ENCODE results near the gene TMEM168. TPM values are rescaled to one million over a fixed set of nuclear protein-coding genes. Genes with fewer than 3 reads are reported as not detected.

The TMEM168 gene
- total RNA-seq, 4 donors from 2014 or later, result 13.7 to 22.8 (median 16.4) TPM

DNA sequence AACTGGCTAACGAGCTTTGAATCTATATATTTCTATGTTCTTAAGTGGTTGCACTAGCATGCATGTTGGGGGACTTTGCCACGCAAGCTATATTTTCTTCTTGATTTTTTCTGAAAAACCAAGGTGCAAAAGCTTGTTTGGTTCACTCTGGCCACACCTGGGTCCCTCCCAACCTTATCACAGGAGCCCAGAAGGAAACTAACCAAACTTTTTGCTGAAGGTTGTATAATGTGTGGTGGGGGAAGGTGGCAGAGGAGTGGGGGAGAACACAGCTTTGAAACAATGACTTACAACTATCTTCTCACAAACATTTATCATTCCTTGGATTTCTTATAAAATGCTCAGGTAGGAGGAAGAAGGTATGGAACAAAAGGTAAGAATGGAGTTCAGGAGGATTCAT lies 75.3 kb downstream of the TMEM168 start:
- Histone ChIP-seq H3K4me1 (no peaks in the 10 kb centered on the region), H3K27ac (replicated peaks in 1 of 4) (no peak overlapping the region), H3K4me3 (no peak overlapping the region), H3K9me3 (peaks cover 0 to 21% (median 6%) of the 10 kb centered on the region in 4 donors), H3K36me3 (no peaks in the 10 kb centered on the region), H3K27me3 (no peaks in the 10 kb centered on the region)
- intact Hi-C loops (cut with DNase I), result no loop called here
- 96% methylated on average over 2 of the region's 2 CpGs for WGBS
- TF ChIP-seq POLR2AphosphoS5 (IDR thresholded peaks at IDR 0.05), result no peak
- TF ChIP-seq EP300 (IDR thresholded peaks at IDR 0.05), result no peak
- no peak for TF ChIP-seq POLR2A (IDR thresholded peaks at IDR 0.05; ENCODE audit: low read depth)
- TF ChIP-seq, protein P1, sequence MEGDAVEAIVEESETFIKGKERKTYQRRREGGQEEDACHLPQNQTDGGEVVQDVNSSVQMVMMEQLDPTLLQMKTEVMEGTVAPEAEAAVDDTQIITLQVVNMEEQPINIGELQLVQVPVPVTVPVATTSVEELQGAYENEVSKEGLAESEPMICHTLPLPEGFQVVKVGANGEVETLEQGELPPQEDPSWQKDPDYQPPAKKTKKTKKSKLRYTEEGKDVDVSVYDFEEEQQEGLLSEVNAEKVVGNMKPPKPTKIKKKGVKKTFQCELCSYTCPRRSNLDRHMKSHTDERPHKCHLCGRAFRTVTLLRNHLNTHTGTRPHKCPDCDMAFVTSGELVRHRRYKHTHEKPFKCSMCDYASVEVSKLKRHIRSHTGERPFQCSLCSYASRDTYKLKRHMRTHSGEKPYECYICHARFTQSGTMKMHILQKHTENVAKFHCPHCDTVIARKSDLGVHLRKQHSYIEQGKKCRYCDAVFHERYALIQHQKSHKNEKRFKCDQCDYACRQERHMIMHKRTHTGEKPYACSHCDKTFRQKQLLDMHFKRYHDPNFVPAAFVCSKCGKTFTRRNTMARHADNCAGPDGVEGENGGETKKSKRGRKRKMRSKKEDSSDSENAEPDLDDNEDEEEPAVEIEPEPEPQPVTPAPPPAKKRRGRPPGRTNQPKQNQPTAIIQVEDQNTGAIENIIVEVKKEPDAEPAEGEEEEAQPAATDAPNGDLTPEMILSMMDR (IDR thresholded peaks at IDR 0.05), result no peak
- no peak for DNase-seq (ENCODE audit: extremely low spot score)
